GM19043 (cell line): ENCODE measurements around the gene CTSS.

Experiments
- ATAC-seq: cut with Tn5 transposase; IDR thresholded peaks from one replicate; pipeline ENCODE4 v1.9.1; 2021; ENCODE audit warnings: low read depth; ENCODE audit not compliant: unreplicated experiment

The CTSS gene

DNA sequence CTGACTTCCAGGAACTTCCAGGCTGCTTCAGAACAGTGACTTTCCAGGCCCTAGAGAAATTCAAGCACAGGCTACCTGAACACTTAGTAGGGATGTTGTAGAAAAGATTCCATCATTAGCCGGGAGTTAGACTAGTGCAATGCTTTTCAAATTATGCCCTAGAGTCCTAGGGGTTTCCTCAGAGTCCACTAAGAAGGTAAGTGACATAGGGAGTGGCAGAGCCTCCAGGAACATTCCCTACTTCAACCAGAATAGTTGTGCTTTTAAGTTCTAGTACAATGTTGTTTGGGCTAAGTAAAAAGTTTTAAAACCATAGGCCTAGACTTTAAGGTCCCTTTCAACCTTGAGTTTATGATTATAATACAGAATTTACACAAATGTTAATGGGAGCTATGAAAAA lies 59.5 kb downstream of the CTSS start:
- no peak for ATAC-seq

DNA sequence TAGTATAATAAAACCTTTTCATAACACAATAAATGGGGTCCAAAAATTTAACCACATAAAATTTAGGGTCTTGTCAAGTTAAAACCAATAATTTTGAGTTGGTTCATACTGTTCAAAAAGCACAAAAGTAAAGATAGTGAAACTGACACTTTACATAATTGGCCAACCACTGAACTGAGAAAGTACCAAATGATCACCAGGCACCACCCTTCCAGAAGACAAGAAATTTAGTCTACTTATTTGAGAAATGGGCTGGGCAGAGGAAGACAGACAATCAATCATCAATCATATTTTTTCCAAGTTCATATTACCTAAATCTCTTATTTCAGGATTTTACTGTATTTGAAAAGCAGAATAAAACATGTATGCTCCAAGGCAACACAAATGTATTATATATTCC lies 62.2 kb downstream of the CTSS start:
- no peak for ATAC-seq

DNA sequence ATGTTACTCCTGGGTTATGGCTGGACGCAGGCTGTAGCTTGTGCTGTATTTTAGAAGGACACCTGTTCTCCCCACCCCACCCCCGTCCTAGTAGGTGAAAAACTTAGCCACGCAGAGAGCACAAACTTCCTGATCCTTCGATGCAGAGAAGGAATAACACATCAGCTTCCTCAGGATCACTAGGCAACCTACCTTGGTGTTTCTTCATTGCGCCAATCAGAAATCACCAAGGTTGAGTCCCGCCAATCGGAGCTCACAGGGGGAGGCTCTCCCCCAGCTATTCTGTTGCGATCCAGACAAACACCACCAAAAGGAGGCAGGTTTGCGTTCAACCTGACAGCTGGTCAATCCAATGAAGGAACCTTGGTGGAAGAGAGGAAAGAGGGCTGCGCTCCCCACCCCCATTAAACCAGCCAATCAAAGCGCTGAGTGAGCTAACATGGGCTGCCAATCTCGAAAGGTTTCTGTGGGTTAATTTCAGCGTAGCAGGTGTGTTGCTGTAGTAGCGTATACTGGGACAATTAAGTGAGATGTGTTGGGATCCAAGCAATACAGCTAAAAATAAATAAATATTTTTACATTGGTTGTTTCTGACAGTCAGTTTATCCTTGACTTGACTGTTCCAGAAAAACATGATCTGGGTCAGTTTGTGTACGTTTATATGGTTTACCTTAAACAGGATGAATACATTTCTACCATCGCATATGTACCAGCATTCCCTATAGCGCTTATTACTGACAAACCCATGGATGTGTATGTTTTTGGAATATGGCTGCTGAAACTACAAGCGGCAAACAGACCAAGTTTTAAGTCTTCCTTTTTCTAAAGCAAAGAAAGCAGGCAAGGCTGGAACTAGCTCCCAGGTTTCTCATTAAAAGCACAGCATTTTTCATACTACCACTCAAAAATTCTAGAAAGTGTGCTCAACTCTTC lies 68.3 kb downstream of the CTSS start, which contains the start of gene GOLPH3L:
Gene GOLPH3L, minus strand, starts transcription at position 160 of the 933 bp plus-strand sequence. CDS start 2,316 bp downstream, outside the sequence.
- ATAC-seq: peak; percentile 97

DNA sequence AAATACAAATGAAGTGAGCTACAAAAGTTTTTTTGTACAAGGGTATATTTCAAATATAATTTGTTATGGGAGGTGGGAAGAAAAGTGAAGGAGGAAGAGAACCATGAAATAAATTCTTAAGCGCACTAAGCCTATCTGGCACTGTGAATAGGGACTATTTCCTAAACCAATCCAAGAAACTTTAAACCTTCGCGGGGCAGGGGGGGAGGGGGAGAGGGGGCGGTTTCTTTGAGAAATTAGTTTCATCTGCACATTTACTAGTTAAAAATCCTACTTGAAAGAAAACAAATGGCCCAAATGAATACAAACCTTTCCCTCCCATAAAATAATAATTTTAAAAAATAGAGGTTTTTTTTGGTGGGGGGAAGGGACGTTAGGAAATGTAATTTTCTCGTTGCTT lies 69.0 kb downstream of the CTSS start:
- ATAC-seq: no peak

DNA sequence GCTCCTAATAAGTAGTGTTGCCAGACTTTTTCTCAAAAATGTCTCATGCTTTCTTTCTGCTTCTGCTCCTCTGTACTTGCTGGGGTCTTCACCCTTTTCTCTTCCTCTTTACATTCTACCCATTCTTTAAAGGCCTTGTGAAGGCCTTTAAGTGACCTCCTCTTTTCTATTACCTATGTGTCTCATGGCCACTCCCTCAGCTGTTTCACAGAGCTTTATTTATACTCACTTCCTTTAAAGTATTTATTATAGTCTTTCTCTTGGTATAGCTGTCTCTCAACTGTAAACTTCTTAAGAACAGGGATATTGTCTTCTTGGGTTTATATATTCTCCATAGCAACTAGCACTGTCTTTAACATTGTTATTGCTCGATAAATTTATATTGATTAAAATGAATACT lies 69.4 kb downstream of the CTSS start:
- ATAC-seq: no peak

DNA sequence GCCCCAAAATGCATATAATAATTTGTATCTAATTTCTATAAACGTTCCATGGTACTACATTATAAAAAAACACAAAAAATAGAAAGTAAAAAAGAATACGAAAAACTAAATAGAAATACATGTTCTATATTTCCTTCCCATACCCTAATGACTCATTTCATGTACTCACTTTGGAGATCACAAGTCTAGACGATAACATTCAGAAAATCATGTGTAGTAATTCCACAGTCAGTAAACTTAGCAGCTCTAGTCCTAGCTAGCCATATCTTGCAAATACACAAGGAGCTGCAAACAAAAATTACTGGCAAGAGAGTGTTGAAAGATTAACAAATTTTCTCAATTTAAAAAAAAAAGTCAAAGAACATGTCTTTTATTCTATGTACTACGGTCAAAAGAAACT lies 70.0 kb downstream of the CTSS start:
- no peak for ATAC-seq

DNA sequence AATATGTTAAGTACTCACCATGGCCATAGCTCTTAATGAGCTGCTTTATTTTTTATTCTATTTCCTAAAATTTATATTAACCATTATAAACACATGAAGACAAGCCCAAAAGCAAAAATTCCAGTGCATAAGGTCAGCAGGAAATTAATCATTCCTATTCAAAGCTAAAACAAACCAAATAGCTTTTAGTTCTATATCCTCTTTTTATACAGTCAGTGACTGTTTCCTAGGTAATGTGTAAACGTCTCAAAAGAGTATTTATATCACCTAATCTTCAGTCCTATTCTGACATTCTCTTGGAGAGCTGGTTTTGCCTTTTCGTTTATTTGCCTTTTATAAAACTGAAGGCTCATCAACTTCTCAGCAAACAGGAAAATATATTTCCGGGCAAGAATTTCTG lies 72.9 kb downstream of the CTSS start:
- no peak for ATAC-seq

DNA sequence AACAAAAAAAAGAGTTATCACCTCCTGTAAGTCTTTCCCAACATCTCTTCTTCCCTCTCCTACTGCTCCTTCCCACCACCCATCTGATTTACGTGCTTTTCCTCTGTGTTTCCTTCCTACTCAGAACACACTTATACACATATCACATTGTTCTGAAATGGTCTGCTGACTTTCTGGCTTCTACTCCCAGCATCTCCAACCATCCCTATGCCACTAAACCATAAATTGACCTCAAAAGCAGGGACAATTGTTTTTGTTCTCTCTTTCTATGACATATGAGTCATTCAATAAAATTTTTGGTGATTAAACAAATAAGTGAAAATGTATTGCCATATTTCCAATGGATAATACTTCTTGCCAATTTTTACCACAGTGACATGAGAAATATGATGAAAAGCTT lies 76.8 kb downstream of the CTSS start:
- ATAC-seq: no peak

DNA sequence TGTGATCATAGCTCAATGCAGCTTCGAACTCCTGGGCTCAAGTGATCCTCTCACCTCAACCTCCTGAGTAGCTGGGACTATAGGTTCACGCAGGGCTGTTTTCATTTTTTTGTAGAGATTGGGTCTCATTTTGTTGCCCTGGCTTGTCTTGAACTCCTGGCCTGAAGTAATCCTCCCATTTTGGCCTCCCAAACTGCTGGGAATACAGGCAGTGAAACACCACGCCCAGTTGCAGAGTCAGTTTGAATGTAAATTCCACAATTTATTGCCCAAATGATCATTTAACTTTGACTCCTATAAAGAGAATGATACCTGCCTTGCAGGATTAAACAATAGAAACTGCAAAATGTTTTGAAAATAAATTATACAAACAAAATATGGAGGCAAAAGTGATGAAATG lies 79.3 kb downstream of the CTSS start:
- no peak for ATAC-seq

DNA sequence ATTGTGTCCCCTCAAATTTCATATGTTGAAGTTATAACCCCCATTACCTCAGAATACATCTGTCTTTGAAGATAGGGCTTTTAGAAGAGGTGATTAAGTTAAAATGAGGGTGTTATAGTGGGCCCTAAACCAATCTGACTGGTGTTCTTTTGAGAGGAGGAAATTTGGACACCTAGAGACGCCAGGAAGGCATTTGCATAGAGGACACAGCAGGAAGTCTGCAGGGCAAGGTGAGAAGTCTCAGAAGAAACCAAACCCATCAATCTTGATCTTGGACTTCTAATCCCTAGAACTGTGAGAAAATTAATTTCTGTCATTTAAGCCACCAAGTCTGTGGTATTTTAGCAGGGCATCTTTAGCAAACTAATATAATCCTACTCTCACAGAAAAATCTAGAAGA lies 81.7 kb downstream of the CTSS start:
- no peak for ATAC-seq
